IMR-90 (cell line): Measurements from ENCODE around the gene NPS. TPM values are rescaled to one million over a fixed set of nuclear protein-coding genes. Genes with fewer than 3 reads are reported as not detected.

Experiments used
- ATAC-seq: fragments of 200-7000 bp; cut with Tn5 transposase; 2 replicates; pipeline ENCODE4 v1.9.1; 2020; ENCODE audit warnings: low read depth, mild to moderate bottlenecking, moderate library complexity
- BruUV-seq: library from RNA; stranded (reverse); fragments of 400-500 nt; replicated peaks from 2 replicates; lab custom pipeline; 2021; lab: Mats Ljungman, UMichigan
- CTCF ChIA-PET: fragments of 300-600 bp; formaldehyde crosslinking; extraction: SDS; loops from one replicate; lab custom pipeline; 2021; ENCODE audit warnings: antibody characterized with exemption; lab: Yijun Ruan, JAX
- POLR2A ChIA-PET: fragments of 300-600 bp; sonication (Branson Sonifier 250); formaldehyde crosslinking; loops from one replicate; lab custom pipeline; 2022; ENCODE audit warnings: antibody characterized with exemption; ENCODE audit not compliant: unreplicated experiment; lab: Charles Lee
- DNase-seq: peaks from one replicate; pipeline ENCODE4 v3.0.0; 2013
- H2AFZ ChIP-seq: replicated peaks from 2 replicates; pipeline ENCODE3; 2013; ENCODE audit warnings: low read length, mild to moderate bottlenecking; ENCODE audit not compliant: poor library complexity
- H2AK5ac ChIP-seq: 2 replicates; pipeline ENCODE4 v1.6.1; 2013; ENCODE audit warnings: low read depth, low read length, inconsistent platforms
- H2AK9ac ChIP-seq: replicated peaks from 2 replicates; pipeline ENCODE3; 2013; ENCODE audit warnings: mild to moderate bottlenecking, low read depth, low read length, moderate library complexity; ENCODE audit not compliant: poor library complexity
- H2BK120ac ChIP-seq: 2 replicates; pipeline ENCODE4 v1.6.1; 2013; ENCODE audit warnings: low read depth, low read length, inconsistent platforms
- H2BK15ac ChIP-seq: 3 replicates; pipeline ENCODE4 v1.6.1; 2013; ENCODE audit warnings: low read depth, low read length, inconsistent platforms
- H2BK20ac ChIP-seq: 2 replicates; pipeline ENCODE4 v1.6.1; 2013; ENCODE audit warnings: low read depth, mild to moderate bottlenecking, inconsistent platforms, low read length, moderate library complexity
- H2BK5ac ChIP-seq: 2 replicates; pipeline ENCODE4 v1.6.1; 2013; ENCODE audit warnings: mild to moderate bottlenecking, low read depth, low read length, inconsistent platforms; ENCODE audit not compliant: poor library complexity, severe bottlenecking
- H3K14ac ChIP-seq: replicated peaks from 2 replicates; pipeline ENCODE4 v1.6.1; 2013; ENCODE audit warnings: low read depth, low read length, inconsistent platforms
- H3K18ac ChIP-seq: 2 replicates; pipeline ENCODE4 v1.6.1; 2013; ENCODE audit warnings: low read depth, low read length, control low read depth
- H3K23ac ChIP-seq: 2 replicates; pipeline ENCODE4 v1.6.1; 2013; ENCODE audit warnings: low read depth, low read length, inconsistent platforms
- H3K27ac ChIP-seq: 2 replicates; pipeline ENCODE4 v1.5.1; 2013; ENCODE audit warnings: mild to moderate bottlenecking, control low read depth, low read length; ENCODE audit not compliant: insufficient read depth
- H3K27me3 ChIP-seq: 2 replicates; pipeline ENCODE4 v1.6.1; 2013; ENCODE audit warnings: low read length; ENCODE audit not compliant: control insufficient read depth, insufficient read depth
- H3K36me3 ChIP-seq: 2 replicates; pipeline ENCODE4 v1.6.1; 2013; ENCODE audit warnings: low read length, mixed read lengths; ENCODE audit not compliant: control insufficient read depth, insufficient read depth
- H3K4ac ChIP-seq: 2 replicates; pipeline ENCODE4 v1.6.1; 2013; ENCODE audit warnings: low read depth, low read length, inconsistent platforms
- H3K4me1 ChIP-seq: 2 replicates; pipeline ENCODE4 v1.6.1; 2013; ENCODE audit warnings: low read length, mixed read lengths; ENCODE audit not compliant: control insufficient read depth, insufficient read depth
- H3K4me2 ChIP-seq: 2 replicates; pipeline ENCODE4 v1.6.1; 2013; ENCODE audit warnings: low read depth, mild to moderate bottlenecking, control low read depth, low read length, moderate library complexity
- H3K4me3 ChIP-seq: 2 replicates; pipeline ENCODE4 v1.5.1; 2013; ENCODE audit warnings: low read depth, mild to moderate bottlenecking, control low read depth, low read length, moderate library complexity; ENCODE audit not compliant: insufficient read depth
- H3K56ac ChIP-seq: 2 replicates; pipeline ENCODE4 v1.6.1; 2013; ENCODE audit warnings: low read length, inconsistent platforms; ENCODE audit not compliant: insufficient read depth; ENCODE audit errors: extremely low read depth
- H3K79me1 ChIP-seq, 2 experiments: 2 replicates each; pipeline ENCODE4 v1.6.1; 2013; ENCODE audit warnings: low read length in 2 of 2, inconsistent platforms in 1 of 2, low read depth in 1 of 2
- H3K9ac ChIP-seq: 2 replicates; pipeline ENCODE4 v1.6.1; 2013; ENCODE audit warnings: low read depth, low read length, control low read depth
- H3K9me1 ChIP-seq: 2 replicates; pipeline ENCODE4 v1.6.1; 2013; ENCODE audit warnings: low read length, inconsistent platforms; ENCODE audit not compliant: insufficient read depth
- H3K9me3 ChIP-seq: 2 replicates; pipeline ENCODE4 v1.6.1; 2013; ENCODE audit warnings: low read length; ENCODE audit not compliant: control insufficient read depth, insufficient read depth
- H4K20me1 ChIP-seq: 2 replicates; pipeline ENCODE4 v1.6.1; 2013; ENCODE audit warnings: low read length, inconsistent platforms; ENCODE audit not compliant: insufficient read depth
- H4K5ac ChIP-seq: 2 replicates; pipeline ENCODE4 v1.6.1; 2013; ENCODE audit warnings: mild to moderate bottlenecking, low read depth, low read length, control low read depth
- H4K8ac ChIP-seq, 2 experiments: 2 replicates each; pipeline ENCODE4 v1.6.1; 2013; ENCODE audit warnings: low read depth in 2 of 2, low read length in 2 of 2, control low read depth in 1 of 2, inconsistent platforms in 1 of 2
- H4K91ac ChIP-seq: 2 replicates; pipeline ENCODE4 v1.6.1; 2013; ENCODE audit warnings: low read depth, low read length, inconsistent platforms; ENCODE audit not compliant: insufficient read depth
- ELK1 ChIP-seq: fragments of 150-350 bp; IDR thresholded peaks from 2 replicates; pipeline ENCODE4 v1.6.1; 2016; ENCODE audit warnings: low read depth, mild to moderate bottlenecking, low read length, moderate library complexity, borderline replicate concordance
- FOS ChIP-seq: fragments of 150-350 bp; IDR thresholded peaks from 2 replicates; pipeline ENCODE4 v1.6.1; 2016; ENCODE audit warnings: low read depth, low read length
- WGBS, 2 experiments: methylation state at CpG; one replicate each; pipeline versions ENCODE4 v1.1.5 to v1.1.7; 2013; ENCODE audit warnings: missing lambda C conversion rate in 2 of 2; ENCODE audit not compliant: insufficient read length in 1 of 2; ENCODE audit errors: extremely low coverage in 2 of 2; 5-methylcytosine and 5-hydroxymethylcytosine counted together
- dilution Hi-C: fragments of 300-500 bp; cut with HindIII; formaldehyde crosslinking; loops from one replicate; pipeline ENCODE4 v1.14.3; 2018; ENCODE audit warnings: low sequenced_read_pairs; ENCODE audit not compliant: unreplicated experiment
- in situ Hi-C: fragments of 300-500 bp; cut with MboI; formaldehyde crosslinking; loops from 3 replicates; pipeline ENCODE4 v1.14.3; 2019; ENCODE audit warnings: low sequenced_read_pairs, inconsistent platforms, mixed read lengths
- intact Hi-C: fragments of 100-400 bp; cut with micrococcal nuclease; formaldehyde crosslinking; loops from 2 replicates; pipeline ENCODE4 v1.10.0; 2022
- polyA plus RNA-seq, 3 experiments: library from polyadenylated mRNA; depleted of rRNA; stranded (reverse); fragments of >200 nt; gene quantifications; 2 replicates each; pipeline ENCODE4 v1.2.3, GENCODE V29; 2012; ENCODE audit warnings: low replicate concordance in 1 of 3
- total RNA-seq: library from RNA; depleted of rRNA; stranded (reverse); fragments of >200 nt; gene quantifications from 2 replicates; pipeline ENCODE4 v1.2.3, GENCODE V29; 2012

The NPS gene
- total and polyA plus RNA-seq, 2 of the 4 experiments (the other 2 are of a cell fraction), result not detected

- no peak overlapping the region for H2AK9ac ChIP-seq
- intact Hi-C loops (loop anchor here (10.0 kb wide), 2 partner anchors 465 to 1635 kb away; no protein-coding TSS in a partner anchor), dilution Hi-C loops (no loop called here), in situ Hi-C loops (no loop called here)
- no peak overlapping the region for H4K8ac ChIP-seq
- H3K23ac ChIP-seq, result no peak overlapping the region
- H3K36me3 ChIP-seq, result no peaks in the 10 kb centered on the region
- H2BK20ac ChIP-seq, result no peak overlapping the region
- no peaks in the 10 kb centered on the region for H3K27me3 ChIP-seq
- no peak overlapping the region for H3K27ac ChIP-seq
- no peak overlapping the region for H2BK120ac ChIP-seq
- DNase-seq, result no peak
- CTCF ChIA-PET, result interaction anchor here (0.8 kb wide), 1 partner anchor 14 kb away, joined by 3 read pairs; no protein-coding TSS in a partner anchor
- H2BK5ac ChIP-seq, result no peak overlapping the region
- H2AK5ac ChIP-seq, result no peak overlapping the region
- no peak overlapping the region for H3K4me2 ChIP-seq
- no peaks in the 10 kb centered on the region for H4K20me1 ChIP-seq
- no peaks in the 10 kb centered on the region for H3K9me1 ChIP-seq
- H3K9me3 ChIP-seq, result no peaks in the 10 kb centered on the region
- TF ChIP-seq ELK1 (no peak), FOS (no peak)
- no peaks in the 10 kb centered on the region for H3K4me1 ChIP-seq
- POLR2A ChIA-PET, result no interaction called here
- no peak overlapping the region for H3K4me3 ChIP-seq
- H3K14ac ChIP-seq, result no peak overlapping the region
- no TSS peak for BruUV-seq
- H3K56ac ChIP-seq, result no peak overlapping the region
- no peak overlapping the region for H2AFZ ChIP-seq
- ATAC-seq, result no peak
- H2BK15ac ChIP-seq, result no peak overlapping the region
- H3K79me1 ChIP-seq, result no peaks in the 10 kb centered on the region
- H3K9ac ChIP-seq, result no peak overlapping the region
- no peak overlapping the region for H3K18ac ChIP-seq
- no peak overlapping the region for H4K5ac ChIP-seq
- WGBS, 2 experiments, result no CpG with 5 or more reads among the region's 2 CpGs
- no peak overlapping the region for H3K4ac ChIP-seq
- H4K91ac ChIP-seq, result no peak overlapping the region
Observed at GRCh38 chr10:127579640-127580039, 30.5 kb downstream of the NPS start.
